HG02970 (cell line): Measurements from ENCODE around the gene PEF1.
A peak's percentile ranks its signal among the peaks of the same experiment; 100 is the strongest.

ENCODE experiments used
- ATAC-seq: cut with Tn5 transposase; IDR thresholded peaks from one replicate; pipeline ENCODE4 v1.9.1; 2021; ENCODE audit warnings: mild to moderate bottlenecking, moderate library complexity, moderate number of reproducible peaks; ENCODE audit not compliant: unreplicated experiment, low FRiP score

The PEF1 gene, protein sequence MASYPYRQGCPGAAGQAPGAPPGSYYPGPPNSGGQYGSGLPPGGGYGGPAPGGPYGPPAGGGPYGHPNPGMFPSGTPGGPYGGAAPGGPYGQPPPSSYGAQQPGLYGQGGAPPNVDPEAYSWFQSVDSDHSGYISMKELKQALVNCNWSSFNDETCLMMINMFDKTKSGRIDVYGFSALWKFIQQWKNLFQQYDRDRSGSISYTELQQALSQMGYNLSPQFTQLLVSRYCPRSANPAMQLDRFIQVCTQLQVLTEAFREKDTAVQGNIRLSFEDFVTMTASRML

DNA sequence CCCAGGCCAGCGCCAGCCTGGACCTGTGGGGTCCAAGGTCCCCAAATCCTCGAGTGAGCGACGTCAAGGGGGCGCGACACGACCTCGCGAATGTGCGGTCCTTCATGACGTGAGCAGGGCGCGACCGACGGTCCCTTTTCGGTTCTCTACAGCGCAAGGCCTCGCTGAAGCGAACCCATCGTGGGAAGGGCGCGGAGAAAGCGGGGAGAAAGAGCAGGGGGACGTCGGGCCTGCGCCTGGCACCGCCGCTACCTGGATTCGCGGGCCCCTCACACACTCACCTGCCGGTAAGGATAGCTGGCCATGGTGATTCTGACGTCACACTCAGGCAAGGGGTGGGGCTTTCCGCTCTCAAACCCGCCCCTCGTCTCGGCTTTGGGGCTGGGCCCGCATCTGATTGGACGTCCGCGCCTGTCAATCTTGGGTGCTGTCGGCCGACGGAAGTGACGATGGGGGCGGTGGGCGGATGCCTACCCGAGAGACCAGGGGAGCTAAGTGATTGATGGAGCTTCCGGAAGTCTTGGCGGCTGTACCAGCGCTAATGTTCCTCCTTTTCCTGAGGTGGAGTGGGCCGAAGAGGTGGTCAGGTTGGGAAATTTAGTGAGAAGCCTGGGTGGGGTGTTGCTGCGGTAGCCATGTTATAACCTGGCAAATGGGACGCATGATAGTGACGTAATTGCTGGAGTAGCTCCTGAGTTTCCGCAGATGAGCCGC is at the start of gene PEF1:
Gene PEF1, minus strand, starts transcription at position 317 of the 714 bp plus-strand sequence. Its CDS starts 12 bp downstream, at position 305.
- peak; percentile 96 for ATAC-seq

DNA sequence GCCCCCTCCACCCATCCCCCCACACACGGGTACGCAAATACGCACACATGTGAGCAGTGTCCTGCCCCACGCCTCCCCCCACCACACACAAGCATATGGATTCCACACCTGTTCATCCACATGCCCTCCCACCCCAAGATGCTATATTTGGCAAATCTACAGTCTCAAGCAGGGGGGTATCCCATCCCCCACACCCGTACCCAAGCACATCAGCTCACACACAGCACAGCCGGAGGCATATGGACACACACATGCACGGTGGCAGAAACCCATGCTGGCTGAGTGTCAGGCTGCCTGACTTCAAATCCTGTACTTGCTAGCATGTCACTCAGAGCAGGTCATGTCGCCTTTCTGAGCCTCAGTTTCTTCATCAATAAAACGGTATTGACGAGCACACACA is 48.6 kb upstream of the PEF1 start:
- no peak for ATAC-seq

GRCh38 chr1:31691951-31692350 is 47.3 kb upstream of the PEF1 start:
- no peak for ATAC-seq

DNA sequence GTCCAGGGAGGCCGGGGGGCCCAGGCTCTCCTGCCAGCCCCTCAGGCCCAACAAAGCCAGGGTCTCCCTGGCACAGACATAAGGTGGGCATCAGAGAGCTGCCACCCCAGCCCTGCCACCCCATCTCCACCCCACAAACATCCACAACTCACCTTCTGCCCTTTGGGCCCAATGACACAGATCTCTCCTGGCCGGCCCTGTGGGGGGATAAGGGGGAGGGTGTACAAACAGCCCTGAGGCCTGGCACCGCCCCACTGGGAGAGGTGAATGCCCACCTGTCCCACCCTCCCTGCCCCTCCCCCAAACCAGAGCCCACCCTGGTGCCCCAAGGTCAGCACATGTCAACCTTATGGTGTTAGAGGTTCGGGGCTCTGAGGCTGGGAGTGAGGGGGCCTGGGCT is 46.8 kb upstream of the PEF1 start:
- ATAC-seq: no peak

DNA sequence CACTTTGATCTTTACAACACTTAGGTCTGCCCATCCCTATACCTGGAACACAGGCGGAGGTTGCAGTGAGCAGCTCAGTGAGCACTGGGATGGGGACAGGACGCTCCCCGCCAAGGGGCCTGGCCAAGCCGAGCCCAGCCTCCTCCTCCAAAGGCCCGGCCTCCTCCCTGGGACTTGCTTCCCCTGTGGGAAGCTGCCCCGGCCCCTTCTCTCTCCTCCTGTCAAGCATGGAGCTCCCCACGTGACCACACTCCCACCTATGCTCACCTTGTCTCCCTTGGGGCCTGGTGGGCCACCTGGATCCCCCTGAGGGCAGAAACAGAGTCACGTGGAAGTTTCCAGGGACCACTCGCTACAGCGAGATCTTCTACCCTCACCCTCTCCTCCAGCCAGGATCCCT is 46.2 kb upstream of the PEF1 start:
- no peak for ATAC-seq

DNA sequence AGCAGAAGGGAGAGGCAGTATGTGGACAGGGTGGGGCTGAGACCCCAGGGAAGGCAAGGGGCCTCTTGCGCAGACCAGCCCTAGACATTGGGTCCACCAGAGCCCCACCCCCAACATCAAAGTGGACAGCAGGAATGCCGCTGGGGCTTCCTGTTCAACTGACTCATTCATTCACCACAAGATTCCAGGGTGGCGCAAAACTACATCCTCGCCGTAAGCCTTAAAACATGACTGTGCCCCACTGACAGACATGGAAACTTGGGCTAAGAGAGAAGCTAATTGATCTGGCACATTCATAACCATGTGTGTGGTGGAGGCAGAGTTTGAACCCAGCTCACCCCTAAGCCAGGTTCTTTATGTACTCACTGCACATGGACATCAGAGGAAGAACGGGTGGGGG is 45.2 kb upstream of the PEF1 start:
- ATAC-seq: no peak

- ATAC-seq: no peak
These were observed 44.7 kb upstream of the PEF1 start for GRCh38 chr1:31689379-31689778.

- ATAC-seq: no peak
These were observed 43.7 kb upstream of the PEF1 start for GRCh38 chr1:31688233-31688918.

DNA sequence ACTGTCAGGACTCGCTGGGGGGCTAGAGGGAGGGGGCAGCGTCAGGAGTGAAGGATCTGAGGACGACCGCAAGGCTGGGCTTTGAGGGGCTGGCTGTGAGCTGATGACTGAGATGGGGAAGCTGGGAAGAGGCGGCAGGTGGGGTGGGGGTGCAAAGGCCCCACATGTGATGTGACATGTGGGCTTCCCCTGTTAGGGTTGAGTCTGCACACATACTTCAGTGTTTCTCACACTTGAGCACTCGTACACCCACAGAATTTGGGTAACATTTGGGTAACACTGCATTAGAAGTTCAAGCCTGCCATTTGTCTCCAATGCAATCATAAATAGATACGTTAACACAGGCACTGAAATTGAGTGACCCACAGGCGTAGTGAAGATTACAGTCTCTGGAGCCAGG is 42.9 kb upstream of the PEF1 start:
- ATAC-seq: no peak

GRCh38 chr1:31685795-31686194 is 41.1 kb upstream of the PEF1 start:
- ATAC-seq: no peak

- ATAC-seq: no peak
These were observed 39.3 kb upstream of the PEF1 start for GRCh38 chr1:31683997-31684396.

DNA sequence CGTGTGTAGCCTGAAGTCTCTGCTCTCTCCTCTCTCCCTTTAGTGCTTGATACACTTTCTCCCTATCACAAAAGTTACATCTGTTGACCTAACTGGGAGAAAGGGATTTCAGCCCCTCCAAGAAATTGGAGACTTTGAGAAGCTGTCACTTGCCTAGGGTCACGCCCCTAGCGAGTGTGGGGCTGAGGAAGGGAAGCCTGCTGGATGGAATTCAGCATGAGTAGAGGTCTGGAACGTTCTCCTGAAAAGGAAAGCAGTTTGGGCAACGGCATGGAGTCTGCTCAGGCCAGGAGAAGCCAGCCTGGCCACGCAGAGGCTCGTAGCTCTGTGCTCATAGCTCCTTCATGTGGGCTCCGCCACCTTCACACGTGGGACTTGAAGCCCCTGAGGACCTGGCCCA is 36.7 kb upstream of the PEF1 start:
- no peak for ATAC-seq

GRCh38 chr1:31679676-31680230 is 35.1 kb upstream of the PEF1 start:
- no peak for ATAC-seq

DNA sequence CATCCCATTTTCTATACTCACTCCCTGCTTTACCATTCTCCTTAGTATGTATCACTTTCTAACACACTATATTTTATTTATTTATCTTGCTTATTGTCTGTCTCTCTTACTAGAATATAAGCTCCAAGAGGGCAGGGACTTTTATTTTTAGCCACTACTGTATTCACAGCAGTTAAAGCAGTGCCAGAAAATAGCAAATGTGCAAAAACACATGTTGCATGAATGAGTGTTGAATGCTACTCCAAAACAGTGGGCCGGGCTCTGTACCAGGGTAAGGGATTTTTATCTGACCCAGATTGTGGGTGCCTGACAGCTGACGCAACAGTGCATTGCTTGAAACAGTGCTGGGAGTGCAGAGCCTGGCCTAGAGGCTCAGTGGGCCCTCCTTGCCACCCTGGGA is 34.4 kb upstream of the PEF1 start:
- ATAC-seq: no peak

DNA sequence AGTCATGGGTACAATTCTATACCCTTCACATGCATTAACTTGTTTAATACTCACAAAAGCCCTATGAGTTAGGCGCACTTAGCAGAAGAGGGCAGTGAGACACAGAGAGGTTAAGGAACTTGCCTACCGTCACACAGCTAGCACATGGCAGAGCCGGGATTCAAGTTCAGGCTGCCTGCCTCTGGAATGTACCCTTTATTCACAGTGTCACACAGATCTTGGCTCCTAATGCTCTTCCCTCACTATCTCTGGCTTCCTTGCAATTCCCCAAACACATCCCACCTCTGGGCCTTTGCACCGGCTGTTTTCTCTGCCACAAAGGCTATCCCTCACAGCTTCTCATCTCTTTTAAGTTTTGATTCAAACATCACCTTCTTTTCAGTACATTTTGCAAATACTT is 34.0 kb upstream of the PEF1 start:
- ATAC-seq: no peak

DNA sequence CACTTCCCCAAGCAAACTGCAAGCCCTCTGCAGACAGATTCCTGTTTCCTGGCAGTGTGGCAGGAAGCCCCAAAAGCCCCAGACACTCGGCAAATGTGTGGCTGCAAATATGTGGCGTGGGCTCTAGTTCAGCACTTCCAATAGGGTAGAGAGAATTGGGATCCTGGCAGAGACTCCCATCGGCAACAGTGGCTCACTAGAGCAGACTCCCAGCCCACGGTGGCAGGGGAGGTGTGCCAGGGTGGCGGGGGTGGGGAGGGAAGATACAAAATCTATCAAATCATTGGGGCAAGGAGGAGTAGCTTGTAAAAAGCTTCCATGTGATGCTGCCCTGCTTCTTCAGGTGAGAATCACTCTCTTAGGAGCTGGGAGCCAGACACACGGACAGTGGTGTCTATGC is 33.3 kb upstream of the PEF1 start:
- no peak for ATAC-seq

DNA sequence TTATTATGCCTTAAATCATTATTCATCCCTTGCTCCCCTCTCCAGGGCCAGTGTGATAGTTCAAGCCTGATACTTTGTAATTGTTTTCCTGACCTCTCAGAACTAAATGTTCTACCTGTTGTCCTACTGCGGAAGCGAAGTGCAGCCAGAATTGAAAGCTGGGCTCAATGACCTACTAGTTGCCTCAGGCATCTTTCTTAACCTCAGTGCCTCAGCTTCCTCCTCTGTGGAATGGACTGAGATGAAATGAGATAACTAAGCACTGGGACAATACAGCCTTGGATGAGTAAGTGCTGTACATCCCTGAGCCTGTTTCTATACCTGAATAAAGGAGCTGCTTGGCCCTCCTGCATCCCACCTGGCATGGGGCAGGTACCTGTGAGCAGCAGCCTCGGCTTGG is 32.7 kb upstream of the PEF1 start:
- ATAC-seq: no peak

- no peak for ATAC-seq
These were observed 31.1 kb upstream of the PEF1 start for GRCh38 chr1:31675756-31676155.

DNA sequence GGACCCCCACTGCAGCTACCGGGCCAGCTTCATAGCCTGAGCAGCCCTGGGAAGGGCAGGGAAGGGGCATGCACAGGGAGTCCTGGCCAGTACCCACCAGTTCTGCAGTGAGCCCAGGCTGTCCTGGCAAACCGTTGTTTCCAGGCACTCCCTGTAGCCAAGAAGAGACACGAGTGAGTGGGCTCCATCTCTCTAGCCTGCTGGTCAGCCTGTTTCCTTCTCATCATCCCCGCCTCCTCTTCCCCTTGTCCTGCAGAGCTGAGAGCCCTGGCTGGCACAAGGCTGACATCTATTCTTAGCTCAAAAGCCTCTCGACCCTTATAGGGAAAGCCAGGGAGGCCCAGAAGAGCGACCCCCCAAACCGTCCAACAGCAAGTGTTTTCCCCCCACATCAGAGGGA is 30.5 kb upstream of the PEF1 start:
- ATAC-seq: no peak

- ATAC-seq: no peak
These were observed 29.9 kb upstream of the PEF1 start for GRCh38 chr1:31674626-31675025.

DNA sequence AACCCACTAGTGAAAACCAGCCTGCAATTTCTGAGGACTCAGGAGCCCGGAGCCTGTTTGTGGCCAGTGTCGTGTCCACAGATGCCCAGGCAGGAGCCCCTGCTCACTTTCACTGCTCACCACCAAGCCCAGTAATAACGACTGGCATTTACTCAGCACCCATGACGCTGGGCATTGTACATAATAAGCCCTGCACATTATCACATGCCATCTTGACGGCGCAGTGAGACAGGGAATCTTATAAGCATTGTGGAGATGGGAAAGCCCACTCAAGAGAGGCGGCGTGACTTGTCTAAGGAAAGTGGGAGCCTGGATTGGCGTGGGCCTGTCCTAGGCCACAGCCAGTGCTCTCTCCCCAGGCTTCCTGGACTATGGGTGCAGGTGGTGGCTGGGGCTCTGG is 28.8 kb upstream of the PEF1 start:
- no peak for ATAC-seq
